NT2/D1 (cell line): ENCODE results near the gene NAA10.

Source experiments
- YY1 ChIP-seq: IDR thresholded peaks from 2 replicates; pipeline ENCODE4 v1.6.1; 2011; ENCODE audit not compliant: insufficient read length, insufficient read depth
- ZNF274 ChIP-seq: IDR thresholded peaks from 2 replicates; pipeline ENCODE4 v1.6.1; 2011; ENCODE audit warnings: mild to moderate bottlenecking, low read depth, low read length

DNA sequence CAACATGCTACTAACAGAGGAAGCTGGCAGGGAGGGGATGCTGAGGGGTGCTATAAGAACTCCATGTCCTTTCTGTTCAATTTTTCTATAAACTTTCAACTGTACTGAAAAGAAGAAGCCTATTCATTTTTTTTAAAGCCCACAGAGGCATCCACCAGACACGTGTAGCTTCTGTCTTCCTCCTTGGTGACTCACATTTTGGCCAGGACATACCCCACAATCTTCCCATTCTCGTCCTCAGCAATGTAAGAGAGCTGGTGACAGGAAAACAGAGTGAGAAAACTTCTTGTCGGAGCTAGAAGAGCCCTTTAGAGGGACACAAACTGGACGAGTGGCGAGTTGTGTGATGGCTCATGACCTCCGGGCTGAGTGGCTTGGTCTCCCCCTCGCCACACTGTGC lies 1.1 kb downstream of the NAA10 start:
- no peak for TF ChIP-seq YY1
- TF ChIP-seq ZNF274: no peak
